SJSA1 (cell line): Measurements from ENCODE around the gene CUZD1. TPM values are rescaled to one million over a fixed set of nuclear protein-coding genes. Genes with fewer than 3 reads are reported as not detected.

Experiments used
- DNase-seq, 2 experiments: peaks; one replicate each; pipeline ENCODE4 v3.0.0-alpha.2; 2015 to 2020; ENCODE audit warnings: low spot score in 2 of 2, low read depth in 1 of 2
- H3K27ac ChIP-seq: fragments of 250-450 bp; sonication (Bioruptor Pico); 2 replicates; pipeline ENCODE4 v1.5.1; 2020; ENCODE audit warnings: mild to moderate bottlenecking, moderate library complexity
- H3K27me3 ChIP-seq: fragments of 250-450 bp; sonication (Bioruptor Pico); replicated peaks from 2 replicates; pipeline ENCODE4 v1.5.1; 2020; ENCODE audit warnings: mild to moderate bottlenecking, moderate library complexity
- H3K36me3 ChIP-seq: fragments of 250-450 bp; sonication (Bioruptor Pico); 2 replicates; pipeline ENCODE4 v1.5.1; 2020; ENCODE audit warnings: mild to moderate bottlenecking
- H3K4me1 ChIP-seq: fragments of 250-450 bp; sonication (Bioruptor Pico); replicated peaks from 2 replicates; pipeline ENCODE4 v1.6.1; 2021; ENCODE audit warnings: mild to moderate bottlenecking
- H3K4me3 ChIP-seq: fragments of 250-450 bp; sonication (Bioruptor Pico); 2 replicates; pipeline ENCODE4 v1.5.1; 2020; ENCODE audit warnings: mild to moderate bottlenecking
- H3K9me3 ChIP-seq: fragments of 250-450 bp; sonication (Bioruptor Pico); replicated peaks from 2 replicates; pipeline ENCODE4 v1.5.1; 2020; ENCODE audit warnings: mild to moderate bottlenecking
- total RNA-seq: library from RNA; depleted of rRNA; stranded (reverse); fragments of >200 nt; shearing (Covaris generic); gene quantifications from 2 replicates; pipeline ENCODE4 v1.2.3, GENCODE V29; 2014

Gene CUZD1
- total RNA-seq, 1 experiment from 2014 or later, result 2.0 TPM

GRCh38 chr10:122849090-122849489, 3.4 kb upstream of the CUZD1 start:
- no peak overlapping the region for H3K4me3 ChIP-seq
- peaks cover 56% of the 10 kb centered on the region for H3K36me3 ChIP-seq
- no peak overlapping the region for H3K27ac ChIP-seq
- H3K4me1 ChIP-seq, result peaks cover 46% of the 10 kb centered on the region
- no peaks in the 10 kb centered on the region for H3K9me3 ChIP-seq
- no peaks in the 10 kb centered on the region for H3K27me3 ChIP-seq
- DNase-seq, result no peak

GRCh38 chr10:122847782-122848604, 2.3 kb upstream of the CUZD1 start:
- DNase-seq, result no peak
- Histone ChIP-seq H3K4me3 (no peak overlapping the region), H3K36me3 (peaks cover 49% of the 10 kb centered on the region), H3K9me3 (no peaks in the 10 kb centered on the region), H3K4me1 (peaks cover 35% of the 10 kb centered on the region), H3K27me3 (no peaks in the 10 kb centered on the region), H3K27ac (no peak overlapping the region)

GRCh38 chr10:122844146-122844545, 1.5 kb downstream of the CUZD1 start:
- no peak for DNase-seq
- peaks cover 32% of the 10 kb centered on the region for H3K36me3 ChIP-seq
- no peaks in the 10 kb centered on the region; the same call in 1 of the 2 replicates for H3K4me1 ChIP-seq
- no peaks in the 10 kb centered on the region for H3K9me3 ChIP-seq
- H3K4me3 ChIP-seq, result no peak overlapping the region
- H3K27me3 ChIP-seq, result no peaks in the 10 kb centered on the region
- H3K27ac ChIP-seq, result no peak overlapping the region

GRCh38 chr10:122841569-122841968, 4.1 kb downstream of the CUZD1 start:
- Histone ChIP-seq H3K4me3 (no peak overlapping the region), H3K36me3 (peaks cover 34% of the 10 kb centered on the region), H3K9me3 (no peaks in the 10 kb centered on the region), H3K4me1 (no peaks in the 10 kb centered on the region), H3K27me3 (no peaks in the 10 kb centered on the region), H3K27ac (no peak overlapping the region)
- no peak for DNase-seq

- H3K36me3 ChIP-seq, result peaks cover 36% of the 10 kb centered on the region
- H3K4me1 ChIP-seq, result no peaks in the 10 kb centered on the region
- no peak for DNase-seq
- H3K9me3 ChIP-seq, result no peaks in the 10 kb centered on the region
- H3K4me3 ChIP-seq, result no peak overlapping the region
- no peaks in the 10 kb centered on the region for H3K27me3 ChIP-seq
- no peak overlapping the region for H3K27ac ChIP-seq
These were observed 6.2 kb downstream of the CUZD1 start for GRCh38 chr10:122839505-122839904.

GRCh38 chr10:122838880-122839279, 6.8 kb downstream of the CUZD1 start:
- no peak for DNase-seq
- Histone ChIP-seq H3K4me3 (no peak overlapping the region), H3K27me3 (no peaks in the 10 kb centered on the region), H3K4me1 (no peaks in the 10 kb centered on the region), H3K9me3 (no peaks in the 10 kb centered on the region), H3K27ac (no peak overlapping the region), H3K36me3 (peaks cover 40% of the 10 kb centered on the region)

- H3K36me3 ChIP-seq, result peaks cover 61% of the 10 kb centered on the region
- H3K9me3 ChIP-seq, result no peaks in the 10 kb centered on the region
- no peak overlapping the region for H3K27ac ChIP-seq
- H3K27me3 ChIP-seq, result no peaks in the 10 kb centered on the region
- DNase-seq, result no peak
- no peak overlapping the region for H3K4me3 ChIP-seq
- H3K4me1 ChIP-seq, result no peaks in the 10 kb centered on the region
These were observed 9.7 kb downstream of the CUZD1 start for GRCh38 chr10:122835908-122836307.

GRCh38 chr10:122830965-122831353, 14.7 kb downstream of the CUZD1 start:
- H3K27me3 ChIP-seq, result no peaks in the 10 kb centered on the region
- H3K27ac ChIP-seq, result no peak overlapping the region
- no peaks in the 10 kb centered on the region for H3K4me1 ChIP-seq
- no peaks in the 10 kb centered on the region for H3K9me3 ChIP-seq
- no peak for DNase-seq
- peaks cover 39% of the 10 kb centered on the region for H3K36me3 ChIP-seq
- H3K4me3 ChIP-seq, result no peak overlapping the region

- no peak for DNase-seq
These were observed 15.2 kb downstream of the CUZD1 start for GRCh38 chr10:122830273-122830964.

GRCh38 chr10:122829454-122829853, 16.2 kb downstream of the CUZD1 start:
- DNase-seq, result no peak
- H3K9me3 ChIP-seq, result no peaks in the 10 kb centered on the region
- no peak overlapping the region for H3K4me3 ChIP-seq

More at GRCh38 chr10:122830273-122830964, 15.2 kb downstream of the CUZD1 start:
- Histone ChIP-seq H3K36me3 (peaks cover 37% of the 10 kb centered on the region), H3K9me3 (no peaks in the 10 kb centered on the region), H3K4me1 (no peaks in the 10 kb centered on the region), H3K27ac (no peak overlapping the region), H3K27me3 (no peaks in the 10 kb centered on the region), H3K4me3 (no peak overlapping the region)

GRCh38 chr10:122828716-122829255, 16.9 kb downstream of the CUZD1 start:
- Histone ChIP-seq H3K27me3 (0 out of 2 replicates have a peak, but pooled peaks cover 9% of the 10 kb centered on the region), H3K9me3 (no peaks in the 10 kb centered on the region), H3K36me3 (peaks cover 27% of the 10 kb centered on the region), H3K4me1 (no peaks in the 10 kb centered on the region), H3K27ac (no peak overlapping the region), H3K4me3 (no peak overlapping the region)
- no peak for DNase-seq

More at GRCh38 chr10:122829454-122829853, 16.2 kb downstream of the CUZD1 start:
- H3K27me3 ChIP-seq, result 0 out of 2 replicates have a peak, but pooled peaks cover 5% of the 10 kb centered on the region
- peaks cover 32% of the 10 kb centered on the region for H3K36me3 ChIP-seq
- no peak overlapping the region for H3K27ac ChIP-seq
- no peaks in the 10 kb centered on the region for H3K4me1 ChIP-seq

GRCh38 chr10:122827302-122827701, 18.4 kb downstream of the CUZD1 start:
- peaks cover 14% of the 10 kb centered on the region for H3K36me3 ChIP-seq
- no peak overlapping the region for H3K27ac ChIP-seq
- no peak for DNase-seq
- no peak overlapping the region for H3K4me3 ChIP-seq
- no peaks in the 10 kb centered on the region for H3K9me3 ChIP-seq
- H3K27me3 ChIP-seq, result 0 out of 2 replicates have a peak, but pooled peaks cover 9% of the 10 kb centered on the region
- no peaks in the 10 kb centered on the region for H3K4me1 ChIP-seq

GRCh38 chr10:122822973-122823690, 22.5 kb downstream of the CUZD1 start:
- Histone ChIP-seq H3K27me3 (peaks cover 10% of the 10 kb centered on the region; the same call in 1 of the 2 replicates), H3K9me3 (no peaks in the 10 kb centered on the region), H3K4me1 (no peaks in the 10 kb centered on the region), H3K4me3 (no peak overlapping the region), H3K36me3 (no peaks in the 10 kb centered on the region), H3K27ac (no peak overlapping the region)
- DNase-seq, result no peak
